Neural crest cell (in vitro differentiated cells): ENCODE results near the gene RPS14. TPM values are rescaled to one million over a fixed set of nuclear protein-coding genes. Genes with fewer than 3 reads are reported as not detected.

Source experiments
- DNase-seq: peaks from one replicate; pipeline ENCODE4 v3.0.0; 2021; ENCODE audit warnings: low read depth, mixed read lengths, low spot score
- H3K27ac Mint-ChIP-seq: one replicate; pipeline ENCODE4 v1.8.0; 2021; ENCODE audit warnings: mild to moderate bottlenecking, mixed read lengths; ENCODE audit not compliant: unreplicated experiment
- H3K27me3 Mint-ChIP-seq: 2 replicates; pipeline ENCODE4 v1.8.0; 2021; ENCODE audit warnings: low read depth, mild to moderate bottlenecking, mixed read lengths
- H3K36me3 Mint-ChIP-seq: 2 replicates; pipeline ENCODE4 v1.8.0; 2021; ENCODE audit warnings: low read depth, mild to moderate bottlenecking, mixed read lengths
- H3K4me1 Mint-ChIP-seq: 2 replicates; pipeline ENCODE4 v1.8.0; 2021; ENCODE audit warnings: mixed read lengths
- H3K4me3 Mint-ChIP-seq: one replicate; pipeline ENCODE4 v1.8.0; 2021; ENCODE audit warnings: mild to moderate bottlenecking, mixed read lengths
- H3K9me3 Mint-ChIP-seq: 2 replicates; pipeline ENCODE4 v1.8.0; 2021; ENCODE audit warnings: mixed read lengths
- CTCF ChIP-seq: fragments of 200-600 bp; sonication (generic); conservative IDR thresholded peaks from 2 replicates; pipeline ENCODE4 v1.5.0; 2021; ENCODE audit warnings: antibody characterized with exemption, mild to moderate bottlenecking
- total RNA-seq: library from RNA; stranded (reverse); gene quantifications from 2 replicates; pipeline ENCODE4 v1.2.1, GENCODE V29; 2021

Gene RPS14
- total RNA-seq, 1 donor from 2014 or later, result 2,170 TPM

GRCh38 chr5:150473673-150474358 is 24.3 kb upstream of the RPS14 start:
- Mint-ChIP-seq H3K9me3 (no peaks in the 10 kb centered on the region), H3K36me3 (no peaks in the 10 kb centered on the region), H3K4me1 (peaks cover 18% of the 10 kb centered on the region), H3K4me3 (no peak overlapping the region), H3K27ac (no peak overlapping the region), H3K27me3 (no peaks in the 10 kb centered on the region)
- DNase-seq, result no peak
- TF ChIP-seq CTCF, result no peak

- TF ChIP-seq CTCF, result no peak
- no peak overlapping the region for H3K27ac Mint-ChIP-seq
- H3K36me3 Mint-ChIP-seq, result no peaks in the 10 kb centered on the region
- no peak for DNase-seq
- no peaks in the 10 kb centered on the region for H3K9me3 Mint-ChIP-seq
- no peaks in the 10 kb centered on the region for H3K27me3 Mint-ChIP-seq
- H3K4me3 Mint-ChIP-seq, result no peak overlapping the region
- H3K4me1 Mint-ChIP-seq, result peaks cover 13% of the 10 kb centered on the region
Measured at GRCh38 chr5:150469718-150470469, 20.4 kb upstream of the RPS14 start.

- no peak for TF ChIP-seq CTCF
- Mint-ChIP-seq H3K4me3 (no peak overlapping the region), H3K27me3 (no peaks in the 10 kb centered on the region), H3K9me3 (no peaks in the 10 kb centered on the region), H3K36me3 (no peaks in the 10 kb centered on the region), H3K4me1 (peaks cover 6% of the 10 kb centered on the region), H3K27ac (no peak overlapping the region)
- no peak for DNase-seq
Measured at GRCh38 chr5:150468206-150468605, 18.7 kb upstream of the RPS14 start.

GRCh38 chr5:150465927-150466326 is 16.4 kb upstream of the RPS14 start:
- no peaks in the 10 kb centered on the region for H3K36me3 Mint-ChIP-seq
- H3K9me3 Mint-ChIP-seq, result no peaks in the 10 kb centered on the region
- peaks cover 3% of the 10 kb centered on the region for H3K4me1 Mint-ChIP-seq
- no peak overlapping the region for H3K4me3 Mint-ChIP-seq
- no peak for DNase-seq
- no peak overlapping the region for H3K27ac Mint-ChIP-seq
- no peaks in the 10 kb centered on the region for H3K27me3 Mint-ChIP-seq
- TF ChIP-seq CTCF, result no peak

- Mint-ChIP-seq H3K27me3 (no peaks in the 10 kb centered on the region), H3K27ac (peak overlapping the region; percentile 72), H3K36me3 (no peaks in the 10 kb centered on the region), H3K9me3 (no peaks in the 10 kb centered on the region), H3K4me1 (peaks cover 7% of the 10 kb centered on the region), H3K4me3 (no peak overlapping the region)
- no peak for TF ChIP-seq CTCF
- DNase-seq, result no peak
Measured at GRCh38 chr5:150464554-150465012, 15.0 kb upstream of the RPS14 start.
